GM12865 (cell line): ENCODE data around the gene NDST1.

Experiments used
- DNase-seq: peaks from one replicate; pipeline ENCODE4 v3.0.0; 2010; ENCODE audit warnings: low read depth
- H3K4me3 ChIP-seq: 2 replicates; pipeline ENCODE4 v1.5.1; 2011; ENCODE audit warnings: mild to moderate bottlenecking, low read depth, low read length, control low read depth
- CTCF ChIP-seq: IDR thresholded peaks from 2 replicates; pipeline ENCODE4 v1.5.1; 2011; ENCODE audit warnings: low read length, control low read depth, low read depth, inconsistent platforms; ENCODE audit not compliant: insufficient read depth; ENCODE audit errors: missing control alignments

NDST1 gene

DNA sequence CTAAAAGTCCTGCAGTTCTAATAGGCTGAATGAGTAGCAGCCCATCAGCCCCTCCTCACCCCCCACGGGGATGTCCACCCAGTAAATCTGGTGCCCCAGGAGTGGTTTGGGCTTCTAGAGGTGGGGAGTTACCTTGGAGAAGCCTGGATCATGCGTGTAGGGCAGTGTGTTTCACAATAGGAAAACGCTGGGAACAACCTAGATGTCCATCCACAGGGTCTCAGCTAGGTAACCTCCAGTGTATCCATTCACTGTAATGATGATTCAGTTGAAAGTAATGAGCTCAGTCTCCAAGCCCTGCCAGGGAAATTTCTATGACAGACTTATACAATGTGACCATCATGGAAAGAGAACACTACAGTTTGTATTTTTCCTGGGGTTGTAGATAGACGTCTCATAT, 51.8 kb downstream of the NDST1 start:
- TF ChIP-seq CTCF: no peak
- no peak overlapping the region for H3K4me3 ChIP-seq
- no peak for DNase-seq

DNA sequence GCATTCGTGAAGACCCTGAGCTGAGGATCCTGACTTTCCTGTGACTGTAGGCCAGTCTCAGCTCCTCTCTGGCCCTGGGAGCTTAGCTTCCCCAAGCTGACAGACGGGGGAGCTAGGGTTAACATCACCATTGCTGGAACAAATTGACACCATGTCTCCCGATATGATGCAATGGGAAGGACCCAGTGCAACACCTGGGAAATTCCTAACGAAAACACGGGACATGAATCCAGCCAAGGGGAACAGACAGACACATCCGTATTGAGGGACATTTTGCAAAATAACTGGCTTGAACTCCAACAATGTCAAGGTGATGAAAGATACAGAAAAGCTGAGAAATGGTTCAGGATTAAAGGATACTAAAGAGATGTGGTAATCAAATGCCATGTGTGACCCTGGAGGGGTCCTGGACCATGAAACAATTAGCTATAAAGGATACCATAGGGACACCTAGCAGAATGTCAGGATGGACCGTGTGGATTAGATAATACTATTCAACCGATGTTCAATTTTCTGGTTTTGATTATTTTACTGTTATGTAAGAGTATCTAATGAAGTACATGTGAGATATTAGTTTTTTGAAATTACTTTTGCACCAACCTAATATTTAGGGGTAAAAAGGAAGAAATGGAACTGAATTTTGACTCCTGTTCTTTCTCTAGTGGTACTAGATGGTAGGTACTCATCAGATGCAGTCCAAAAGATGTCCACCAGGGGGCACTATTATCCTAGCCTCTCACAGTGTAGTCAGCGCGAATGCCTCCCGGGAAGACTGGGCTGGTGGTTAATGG, 52.7 kb downstream of the NDST1 start:
- no peak overlapping the region for H3K4me3 ChIP-seq
- peak; percentile 77 for TF ChIP-seq CTCF
- DNase-seq: peak; percentile 89

DNA sequence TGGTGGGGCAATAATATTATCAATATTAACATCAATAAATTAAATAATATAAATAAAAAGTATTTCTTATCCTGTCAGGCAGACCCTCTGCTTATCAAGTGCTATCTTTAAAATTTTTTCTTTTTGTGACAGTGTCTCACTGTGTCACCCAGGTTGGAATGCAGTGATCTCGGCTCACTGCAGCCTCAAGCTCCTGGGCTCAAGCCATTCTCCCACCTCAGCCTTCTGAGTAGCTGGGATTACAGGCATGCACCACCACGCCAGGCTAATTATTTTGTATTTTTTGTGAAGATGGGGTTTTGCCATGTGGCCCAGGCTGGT, 53.2 kb downstream of the NDST1 start:
- no peak for DNase-seq
- no peak for TF ChIP-seq CTCF
- H3K4me3 ChIP-seq: no peak overlapping the region

DNA sequence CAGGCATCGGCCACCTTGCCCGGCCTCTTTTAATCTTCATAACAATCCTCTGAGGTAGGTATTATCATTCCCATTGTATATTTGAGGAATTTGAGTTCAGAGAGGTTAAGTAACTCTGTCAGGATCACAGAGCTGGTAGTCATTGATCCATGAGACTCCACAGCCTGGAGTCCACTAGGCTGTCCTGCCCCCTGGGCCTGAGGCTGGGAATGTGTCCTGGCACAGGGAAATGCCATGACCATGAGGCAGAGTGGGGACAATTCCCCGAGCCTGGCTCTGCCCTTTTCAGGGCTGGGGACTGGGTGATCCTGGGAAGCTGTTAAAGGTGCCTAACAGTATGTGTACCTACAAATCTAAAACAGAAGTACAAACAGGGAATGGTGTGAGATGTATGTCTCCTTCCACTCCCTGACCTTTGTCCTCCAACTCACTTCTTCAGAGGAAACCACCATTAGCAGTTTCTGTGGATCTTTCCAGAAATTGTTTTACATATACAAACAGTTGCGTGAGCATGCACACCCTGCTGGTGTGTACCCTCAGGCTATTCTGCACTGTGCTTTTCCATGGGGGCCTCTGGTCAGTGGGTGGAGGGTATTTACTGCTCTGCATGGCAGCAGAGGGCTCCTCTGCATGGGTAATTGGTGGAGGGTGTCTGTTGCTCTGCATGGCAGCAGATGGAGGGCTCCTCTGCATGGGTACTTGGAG, 53.8 kb downstream of the NDST1 start:
- DNase-seq: no peak
- TF ChIP-seq CTCF: no peak
- H3K4me3 ChIP-seq: no peak overlapping the region

DNA sequence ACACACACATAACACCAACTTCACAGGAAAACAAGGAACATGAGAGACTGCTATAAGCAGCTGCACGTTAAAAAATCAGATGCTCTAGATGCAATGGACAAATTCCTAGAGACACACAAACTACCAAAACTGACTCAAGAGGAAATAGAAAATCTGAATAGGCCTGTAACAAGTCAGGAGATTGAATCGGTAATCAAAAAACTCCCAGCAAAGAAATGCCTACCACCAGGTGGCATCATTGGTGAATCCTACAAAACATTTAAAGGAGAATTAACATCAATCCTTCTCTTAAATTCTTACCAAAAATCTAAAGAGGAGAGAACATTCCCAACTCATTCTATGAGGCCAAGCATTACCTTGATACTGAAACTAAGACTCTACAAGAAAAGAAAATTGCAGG, 54.9 kb downstream of the NDST1 start:
- TF ChIP-seq CTCF: peak; percentile 44

GRCh38 chr5:150565868-150566267, 57.9 kb downstream of the NDST1 start:
- no peak for TF ChIP-seq CTCF

More for the DNA sequence above, 54.9 kb downstream of the NDST1 start:
- peak; percentile 56 for DNase-seq
- H3K4me3 ChIP-seq: no peak overlapping the region

GRCh38 chr5:150567031-150567717, 59.2 kb downstream of the NDST1 start:
- TF ChIP-seq CTCF: no peak
- DNase-seq: no peak
- no peak overlapping the region for H3K4me3 ChIP-seq

More at GRCh38 chr5:150565868-150566267, 57.9 kb downstream of the NDST1 start:
- no peak overlapping the region for H3K4me3 ChIP-seq
- DNase-seq: no peak
